ENCODE data around the gene VPS8. TPM values are rescaled to one million over a fixed set of nuclear protein-coding genes. Genes with fewer than 3 reads are reported as not detected.

VPS8 gene
- total and polyA plus RNA-seq, 11 donors: 15.7 to 122 (median 74.3) TPM

- Histone ChIP-seq H3K4me1 (no peaks in the 10 kb centered on the region), H3K36me3 (peaks cover 0 to 32% (median 21%) of the 10 kb centered on the region in 9 donors), H3K27me3 (no peaks in the 10 kb centered on the region), H3K27ac (no peak overlapping the region), H3K4me3 (no peak overlapping the region), H3K9me3 (no peaks in the 10 kb centered on the region)
- DNase-seq (no peak), ATAC-seq (no peak)
- 72 to 80% (median 77%) methylated on average over 1 of the region's 1 CpG for WGBS, 4 donors
- intact Hi-C loops (cut with DNase I): no loop called here
- TF ChIP-seq POLR2A (IDR thresholded peaks at IDR 0.05) (no peak), CTCF (IDR thresholded peaks at IDR 0.05) (no peak)
Measured at GRCh38 chr3:184842433-184842832, 30.5 kb downstream of the VPS8 start.

DNA sequence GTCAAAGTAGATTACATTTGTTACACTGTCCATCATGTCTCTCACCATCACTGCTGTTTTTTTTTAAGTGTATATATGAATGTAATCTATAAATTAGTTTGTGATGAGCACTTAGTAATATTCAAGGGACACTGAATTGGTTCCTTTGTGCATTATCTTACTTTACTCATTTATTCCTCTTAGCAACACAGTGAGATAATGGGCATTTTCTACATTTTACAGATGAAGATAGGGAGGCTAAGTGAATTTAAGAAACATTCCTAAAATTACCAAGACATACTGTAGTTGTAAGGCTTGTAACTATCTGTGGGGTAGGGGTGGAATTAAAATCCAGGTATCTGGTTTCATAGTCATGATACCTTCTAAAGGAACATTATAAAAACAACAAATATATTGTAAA, 33.9 kb downstream of the VPS8 start:
- no peak for TF ChIP-seq CTCF (IDR thresholded peaks at IDR 0.05)
- no peak for TF ChIP-seq POLR2A (IDR thresholded peaks at IDR 0.05)
- DNase-seq (no peak), ATAC-seq (no peak)
- intact Hi-C loops (cut with DNase I): no loop called here
- no peak overlapping the region for H3K27ac ChIP-seq
- no peak overlapping the region for H3K4me3 ChIP-seq
- H3K36me3 ChIP-seq: peaks cover 0 to 32% (median 20%) of the 10 kb centered on the region in 9 donors
- no peaks in the 10 kb centered on the region for H3K9me3 ChIP-seq
- H3K4me1 ChIP-seq: no peaks in the 10 kb centered on the region
- H3K27me3 ChIP-seq: no peaks in the 10 kb centered on the region

DNA sequence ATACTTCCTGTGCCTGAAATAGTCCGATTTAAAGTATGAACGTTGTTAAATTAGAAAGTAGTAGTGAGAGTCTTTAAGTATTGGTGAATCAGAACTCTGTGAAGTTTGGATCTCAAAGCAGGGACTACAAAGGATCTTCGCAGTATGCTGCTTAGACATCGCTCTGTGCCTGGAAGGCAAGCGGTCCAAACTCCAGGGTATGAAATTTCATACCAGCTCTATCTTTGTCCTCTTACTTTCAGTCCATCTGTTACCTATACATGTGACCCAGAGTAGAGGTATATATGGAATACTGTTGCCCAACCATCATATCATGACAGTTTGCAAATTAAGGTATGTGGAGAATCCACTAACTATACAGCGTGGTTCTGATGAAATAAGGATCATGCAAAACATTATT, 34.5 kb downstream of the VPS8 start:
- Histone ChIP-seq H3K4me1 (no peaks in the 10 kb centered on the region), H3K9me3 (no peaks in the 10 kb centered on the region), H3K27ac (no peak overlapping the region), H3K27me3 (no peaks in the 10 kb centered on the region), H3K4me3 (no peak overlapping the region), H3K36me3 (peaks cover 0 to 39% (median 27%) of the 10 kb centered on the region in 9 donors)
- TF ChIP-seq POLR2A (IDR thresholded peaks at IDR 0.05): no peak
- no peak for TF ChIP-seq CTCF (IDR thresholded peaks at IDR 0.05)
- WGBS, 4 donors: 81 to 86% (median 84%) methylated on average over 6 of the region's 6 CpGs
- intact Hi-C loops (cut with DNase I): no loop called here
- no peak for DNase-seq
- no peak for ATAC-seq

DNA sequence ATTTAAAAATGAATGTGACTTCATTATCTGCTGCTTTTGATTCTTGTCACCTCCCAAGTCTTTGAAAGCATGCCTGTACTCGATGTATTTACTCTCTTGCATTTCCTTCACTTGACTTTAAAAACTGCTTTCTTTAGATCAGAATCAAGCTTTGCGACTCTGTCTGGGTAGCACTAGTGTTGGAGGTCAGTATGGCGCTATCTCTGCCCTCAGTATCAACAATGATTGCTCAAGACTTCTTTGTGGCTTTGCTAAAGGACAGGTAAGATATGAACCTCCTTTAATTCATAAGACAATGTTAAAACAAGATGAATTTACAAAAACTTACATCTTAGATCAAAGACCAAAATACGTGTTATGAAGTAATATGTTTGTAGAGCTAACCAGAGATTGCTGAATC, 37.0 kb downstream of the VPS8 start:
- intact Hi-C loops (cut with DNase I): no loop called here
- H3K4me1 ChIP-seq: no peaks in the 10 kb centered on the region
- H3K9me3 ChIP-seq: no peaks in the 10 kb centered on the region
- no peak for DNase-seq
- H3K27me3 ChIP-seq: no peaks in the 10 kb centered on the region
- H3K27ac ChIP-seq: no peak overlapping the region
- no peak for ATAC-seq
- TF ChIP-seq CTCF (IDR thresholded peaks at IDR 0.05): no peak
- TF ChIP-seq POLR2A (IDR thresholded peaks at IDR 0.05): no peak
- WGBS, 4 donors: 91 to 97% (median 95%) methylated on average over 4 of the region's 4 CpGs
- H3K36me3 ChIP-seq: peaks cover 4 to 60% (median 52%) of the 10 kb centered on the region in 9 donors
- no peak overlapping the region for H3K4me3 ChIP-seq

Data from heart left ventricle (tissue), 16 donors.